ENCODE measurements around the gene MRTFA. TPM values are rescaled to one million over a fixed set of nuclear protein-coding genes. Genes with fewer than 3 reads are reported as not detected.

Gene MRTFA
- total and polyA plus RNA-seq, 9 of the 15 experiments (the other 6 are each of a cell fraction or from before 2014, with no cell fraction given) = 0.84 to 21.1 (median 3.7) TPM

DNA sequence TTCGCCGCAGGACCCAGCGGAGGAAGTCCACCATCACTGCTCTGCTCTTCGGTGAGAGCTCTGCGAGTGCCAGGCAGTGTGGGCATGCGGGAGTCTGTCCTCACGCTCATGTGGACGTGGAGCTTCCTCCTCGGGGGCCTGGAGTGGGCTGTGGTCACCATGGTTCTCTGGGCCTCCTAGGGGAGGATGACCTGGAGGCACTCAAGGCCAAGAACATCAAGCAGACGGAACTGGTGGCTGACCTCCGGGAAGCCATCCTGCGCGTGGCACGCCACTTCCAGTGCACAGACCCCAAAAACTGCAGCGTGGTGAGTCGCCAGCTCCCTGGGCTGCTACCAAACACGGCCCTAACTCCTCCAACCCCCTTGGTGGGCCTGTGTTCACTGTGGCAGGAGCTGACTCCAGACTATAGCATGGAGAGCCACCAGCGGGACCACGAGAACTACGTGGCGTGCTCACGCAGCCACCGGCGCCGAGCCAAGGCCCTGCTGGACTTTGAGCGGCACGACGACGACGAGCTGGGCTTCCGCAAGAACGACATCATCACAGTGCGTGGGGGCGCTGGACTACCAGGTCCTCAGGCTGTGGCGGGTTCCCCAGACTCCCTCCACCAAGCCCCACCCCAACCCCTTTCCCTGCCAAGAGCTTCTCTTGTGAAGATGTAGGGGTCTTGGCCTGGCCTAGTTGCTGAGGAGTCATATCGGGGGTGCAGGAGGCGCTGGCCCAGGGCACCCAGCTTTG is 229.3 kb downstream of the MRTFA start (continued):
- TF ChIP-seq, protein P1, sequence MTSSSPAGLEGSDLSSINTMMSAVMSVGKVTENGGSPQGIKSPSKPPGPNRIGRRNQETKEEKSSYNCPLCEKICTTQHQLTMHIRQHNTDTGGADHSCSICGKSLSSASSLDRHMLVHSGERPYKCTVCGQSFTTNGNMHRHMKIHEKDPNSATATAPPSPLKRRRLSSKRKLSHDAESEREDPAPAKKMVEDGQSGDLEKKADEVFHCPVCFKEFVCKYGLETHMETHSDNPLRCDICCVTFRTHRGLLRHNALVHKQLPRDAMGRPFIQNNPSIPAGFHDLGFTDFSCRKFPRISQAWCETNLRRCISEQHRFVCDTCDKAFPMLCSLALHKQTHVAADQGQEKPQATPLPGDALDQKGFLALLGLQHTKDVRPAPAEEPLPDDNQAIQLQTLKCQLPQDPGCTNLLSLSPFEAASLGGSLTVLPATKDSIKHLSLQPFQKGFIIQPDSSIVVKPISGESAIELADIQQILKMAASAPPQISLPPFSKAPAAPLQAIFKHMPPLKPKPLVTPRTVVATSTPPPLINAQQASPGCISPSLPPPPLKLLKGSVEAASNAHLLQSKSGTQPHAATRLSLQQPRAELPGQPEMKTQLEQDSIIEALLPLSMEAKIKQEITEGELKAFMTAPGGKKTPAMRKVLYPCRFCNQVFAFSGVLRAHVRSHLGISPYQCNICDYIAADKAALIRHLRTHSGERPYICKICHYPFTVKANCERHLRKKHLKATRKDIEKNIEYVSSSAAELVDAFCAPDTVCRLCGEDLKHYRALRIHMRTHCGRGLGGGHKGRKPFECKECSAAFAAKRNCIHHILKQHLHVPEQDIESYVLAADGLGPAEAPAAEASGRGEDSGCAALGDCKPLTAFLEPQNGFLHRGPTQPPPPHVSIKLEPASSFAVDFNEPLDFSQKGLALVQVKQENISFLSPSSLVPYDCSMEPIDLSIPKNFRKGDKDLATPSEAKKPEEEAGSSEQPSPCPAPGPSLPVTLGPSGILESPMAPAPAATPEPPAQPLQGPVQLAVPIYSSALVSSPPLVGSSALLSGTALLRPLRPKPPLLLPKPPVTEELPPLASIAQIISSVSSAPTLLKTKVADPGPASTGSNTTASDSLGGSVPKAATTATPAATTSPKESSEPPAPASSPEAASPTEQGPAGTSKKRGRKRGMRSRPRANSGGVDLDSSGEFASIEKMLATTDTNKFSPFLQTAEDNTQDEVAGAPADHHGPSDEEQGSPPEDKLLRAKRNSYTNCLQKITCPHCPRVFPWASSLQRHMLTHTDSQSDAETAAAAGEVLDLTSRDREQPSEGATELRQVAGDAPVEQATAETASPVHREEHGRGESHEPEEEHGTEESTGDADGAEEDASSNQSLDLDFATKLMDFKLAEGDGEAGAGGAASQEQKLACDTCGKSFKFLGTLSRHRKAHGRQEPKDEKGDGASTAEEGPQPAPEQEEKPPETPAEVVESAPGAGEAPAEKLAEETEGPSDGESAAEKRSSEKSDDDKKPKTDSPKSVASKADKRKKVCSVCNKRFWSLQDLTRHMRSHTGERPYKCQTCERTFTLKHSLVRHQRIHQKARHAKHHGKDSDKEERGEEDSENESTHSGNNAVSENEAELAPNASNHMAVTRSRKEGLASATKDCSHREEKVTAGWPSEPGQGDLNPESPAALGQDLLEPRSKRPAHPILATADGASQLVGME (CRISPR knock-in tag; IDR thresholded peaks at IDR 0.05) = no peak
- TF ChIP-seq, protein P2, sequence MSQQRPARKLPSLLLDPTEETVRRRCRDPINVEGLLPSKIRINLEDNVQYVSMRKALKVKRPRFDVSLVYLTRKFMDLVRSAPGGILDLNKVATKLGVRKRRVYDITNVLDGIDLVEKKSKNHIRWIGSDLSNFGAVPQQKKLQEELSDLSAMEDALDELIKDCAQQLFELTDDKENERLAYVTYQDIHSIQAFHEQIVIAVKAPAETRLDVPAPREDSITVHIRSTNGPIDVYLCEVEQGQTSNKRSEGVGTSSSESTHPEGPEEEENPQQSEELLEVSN (IDR thresholded peaks at IDR 0.05; ENCODE audit: borderline replicate concordance in 1 of 2, extremely low read depth in 1 of 2, insufficient read depth in 1 of 2, insufficient read length in 1 of 2, low read depth in 1 of 2, low read length in 1 of 2, poor library complexity in 1 of 2, severe bottlenecking in 1 of 2) = no peak
- TF ChIP-seq, protein P3, sequence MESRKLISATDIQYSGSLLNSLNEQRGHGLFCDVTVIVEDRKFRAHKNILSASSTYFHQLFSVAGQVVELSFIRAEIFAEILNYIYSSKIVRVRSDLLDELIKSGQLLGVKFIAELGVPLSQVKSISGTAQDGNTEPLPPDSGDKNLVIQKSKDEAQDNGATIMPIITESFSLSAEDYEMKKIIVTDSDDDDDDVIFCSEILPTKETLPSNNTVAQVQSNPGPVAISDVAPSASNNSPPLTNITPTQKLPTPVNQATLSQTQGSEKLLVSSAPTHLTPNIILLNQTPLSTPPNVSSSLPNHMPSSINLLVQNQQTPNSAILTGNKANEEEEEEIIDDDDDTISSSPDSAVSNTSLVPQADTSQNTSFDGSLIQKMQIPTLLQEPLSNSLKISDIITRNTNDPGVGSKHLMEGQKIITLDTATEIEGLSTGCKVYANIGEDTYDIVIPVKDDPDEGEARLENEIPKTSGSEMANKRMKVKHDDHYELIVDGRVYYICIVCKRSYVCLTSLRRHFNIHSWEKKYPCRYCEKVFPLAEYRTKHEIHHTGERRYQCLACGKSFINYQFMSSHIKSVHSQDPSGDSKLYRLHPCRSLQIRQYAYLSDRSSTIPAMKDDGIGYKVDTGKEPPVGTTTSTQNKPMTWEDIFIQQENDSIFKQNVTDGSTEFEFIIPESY (CRISPR knock-in tag; IDR thresholded peaks at IDR 0.05) = peak; percentile 71
- TF ChIP-seq TRIM24 (IDR thresholded peaks at IDR 0.05) (no peak), TOE1 (IDR thresholded peaks at IDR 0.05; ENCODE audit: borderline replicate concordance) (no peak), TOE1 (CRISPR knock-in tag; IDR thresholded peaks at IDR 0.05; ENCODE audit: borderline replicate concordance, low read depth) (no peak), CEBPB (tag; IDR thresholded peaks at IDR 0.05) (no peak), HNRNPH1 (optimal IDR thresholded peaks at IDR 0.05; ENCODE audit: low read depth, low read length) (no peak), RBM22 (IDR thresholded peaks at IDR 0.05; ENCODE audit: low read depth, low read length, poor library complexity, severe bottlenecking) (peak; percentile 24), KLF10 (CRISPR knock-in tag; IDR thresholded peaks at IDR 0.05) (no peak), HDAC6 (IDR thresholded peaks at IDR 0.05; ENCODE audit: low read depth, low read length) (no peak)
- TF ChIP-seq, protein P4, sequence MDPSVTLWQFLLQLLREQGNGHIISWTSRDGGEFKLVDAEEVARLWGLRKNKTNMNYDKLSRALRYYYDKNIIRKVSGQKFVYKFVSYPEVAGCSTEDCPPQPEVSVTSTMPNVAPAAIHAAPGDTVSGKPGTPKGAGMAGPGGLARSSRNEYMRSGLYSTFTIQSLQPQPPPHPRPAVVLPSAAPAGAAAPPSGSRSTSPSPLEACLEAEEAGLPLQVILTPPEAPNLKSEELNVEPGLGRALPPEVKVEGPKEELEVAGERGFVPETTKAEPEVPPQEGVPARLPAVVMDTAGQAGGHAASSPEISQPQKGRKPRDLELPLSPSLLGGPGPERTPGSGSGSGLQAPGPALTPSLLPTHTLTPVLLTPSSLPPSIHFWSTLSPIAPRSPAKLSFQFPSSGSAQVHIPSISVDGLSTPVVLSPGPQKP (CRISPR knock-in tag; IDR thresholded peaks at IDR 0.05) = no peak
